ENCODE results near the gene EVA1C. TPM values are rescaled to one million over a fixed set of nuclear protein-coding genes. Genes with fewer than 3 reads are reported as not detected.
"Not testable (repeated sequence)": the region's sequence is repeated elsewhere in the genome, so short reads cannot be mapped to it uniquely, and the experiment has no call there.

Gene EVA1C
- total and polyA plus RNA-seq, 9 donors, result 27.1 to 156 (median 48.8) TPM

DNA sequence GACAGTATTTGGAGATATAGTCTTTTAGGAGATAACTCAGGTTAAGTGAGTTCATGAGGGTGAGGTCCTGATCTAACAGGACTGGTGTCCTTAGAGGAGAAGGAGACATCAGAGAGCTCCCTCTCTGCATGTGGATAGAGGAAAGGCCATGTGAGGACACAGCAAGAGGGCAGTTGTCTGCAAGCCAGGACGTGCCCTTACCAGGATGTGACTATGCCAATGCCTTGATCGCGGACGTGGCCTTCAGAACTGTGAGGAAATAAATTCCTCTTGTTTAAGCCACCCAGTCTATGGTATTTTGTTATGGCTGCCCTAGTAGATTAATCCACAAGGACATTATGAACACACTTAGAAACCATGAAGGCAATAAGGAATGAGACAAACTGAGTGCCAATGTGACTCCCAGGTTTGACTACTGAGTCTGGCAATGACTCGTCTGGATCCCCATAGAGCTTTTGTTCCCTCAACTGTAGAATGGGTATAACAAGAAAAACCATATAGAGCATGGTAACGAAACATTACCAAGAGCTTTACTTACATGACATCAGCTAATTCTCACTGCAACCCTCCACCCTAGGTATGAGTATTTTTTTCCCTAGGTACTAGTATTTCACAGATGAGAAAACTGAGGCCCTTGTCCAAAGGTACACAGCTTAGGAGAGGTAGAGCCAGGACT lies 26.2 kb upstream of the EVA1C start:
- Histone ChIP-seq H3K9me3 (no peaks in the 10 kb centered on the region), H3K4me1 (ENCODE audit: insufficient read depth) (peaks cover 6% of the 10 kb centered on the region), H3K4me3 (no peak overlapping the region), H3K27ac (no peak overlapping the region), H3K36me3 (no peaks in the 10 kb centered on the region), H3K27me3 (no peaks in the 10 kb centered on the region)
- 45 to 74% (median 51%) methylated on average over 6 of the region's 6 CpGs for WGBS, 3 donors
- TF ChIP-seq EP300 (IDR thresholded peaks at IDR 0.05) (no peak), CTCF (IDR thresholded peaks at IDR 0.05) (no peak), POLR2A (IDR thresholded peaks at IDR 0.05) (no peak)
- DNase-seq, result no peak
- intact Hi-C loops (cut with DNase I), result loop anchor here in 1 of 4 donors (10.0 kb wide), 1 partner anchor 92 kb away; the partner anchor contains the start of gene MRAP

- Histone ChIP-seq H3K4me3 (no peak overlapping the region), H3K27ac (no peak overlapping the region), H3K27me3 (no peaks in the 10 kb centered on the region), H3K9me3 (no peaks in the 10 kb centered on the region), H3K4me1 (ENCODE audit: insufficient read depth) (peaks cover 7% of the 10 kb centered on the region), H3K36me3 (no peaks in the 10 kb centered on the region)
- TF ChIP-seq POLR2A (IDR thresholded peaks at IDR 0.05) (no peak), EP300 (IDR thresholded peaks at IDR 0.05) (no peak), CTCF (IDR thresholded peaks at IDR 0.05) (no peak)
- intact Hi-C loops (cut with DNase I), result loop anchor here in 1 of 4 donors (10.0 kb wide), 1 partner anchor 92 kb away; the partner anchor contains the start of gene MRAP
- DNase-seq, result no peak
- WGBS, 3 donors, result 86 to 93% (median 87%) methylated on average over 8 of the region's 8 CpGs
These were observed 25.4 kb upstream of the EVA1C start for GRCh38 chr21:32387151-32387550.

DNA sequence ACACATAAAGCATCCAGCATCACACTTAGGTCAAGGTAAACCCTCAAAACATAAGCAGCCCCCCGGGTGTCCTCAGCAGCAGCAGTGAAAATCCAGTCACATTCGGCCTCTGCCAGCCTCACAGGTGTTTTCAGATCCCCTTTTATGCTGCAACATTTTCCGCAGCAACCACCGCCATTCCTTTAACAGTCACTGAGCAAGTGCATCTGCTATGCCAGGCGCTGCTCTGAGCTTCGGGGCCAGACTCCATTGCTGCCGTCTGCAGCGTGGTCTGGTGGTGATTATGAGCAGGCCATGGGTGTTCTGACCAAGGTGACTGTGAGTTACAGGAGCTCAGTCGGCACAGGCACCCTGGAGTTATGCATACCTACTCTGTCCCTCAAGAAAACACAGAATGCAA lies 24.2 kb upstream of the EVA1C start:
- intact Hi-C loops (cut with DNase I), result loop anchor here in 1 of 4 donors (10.0 kb wide), 1 partner anchor 94 kb away; the partner anchor contains the start of gene MRAP
- TF ChIP-seq CTCF (IDR thresholded peaks at IDR 0.05) (no peak), POLR2A (IDR thresholded peaks at IDR 0.05) (no peak), EP300 (IDR thresholded peaks at IDR 0.05) (no peak)
- Histone ChIP-seq H3K27ac (no peak overlapping the region), H3K27me3 (no peaks in the 10 kb centered on the region), H3K4me1 (ENCODE audit: insufficient read depth) (peaks cover 8% of the 10 kb centered on the region), H3K9me3 (no peaks in the 10 kb centered on the region), H3K4me3 (no peak overlapping the region), H3K36me3 (no peaks in the 10 kb centered on the region)
- no peak for DNase-seq
- 70 to 72% (median 70%) methylated on average over 9 of the region's 9 CpGs for WGBS, 3 donors

DNA sequence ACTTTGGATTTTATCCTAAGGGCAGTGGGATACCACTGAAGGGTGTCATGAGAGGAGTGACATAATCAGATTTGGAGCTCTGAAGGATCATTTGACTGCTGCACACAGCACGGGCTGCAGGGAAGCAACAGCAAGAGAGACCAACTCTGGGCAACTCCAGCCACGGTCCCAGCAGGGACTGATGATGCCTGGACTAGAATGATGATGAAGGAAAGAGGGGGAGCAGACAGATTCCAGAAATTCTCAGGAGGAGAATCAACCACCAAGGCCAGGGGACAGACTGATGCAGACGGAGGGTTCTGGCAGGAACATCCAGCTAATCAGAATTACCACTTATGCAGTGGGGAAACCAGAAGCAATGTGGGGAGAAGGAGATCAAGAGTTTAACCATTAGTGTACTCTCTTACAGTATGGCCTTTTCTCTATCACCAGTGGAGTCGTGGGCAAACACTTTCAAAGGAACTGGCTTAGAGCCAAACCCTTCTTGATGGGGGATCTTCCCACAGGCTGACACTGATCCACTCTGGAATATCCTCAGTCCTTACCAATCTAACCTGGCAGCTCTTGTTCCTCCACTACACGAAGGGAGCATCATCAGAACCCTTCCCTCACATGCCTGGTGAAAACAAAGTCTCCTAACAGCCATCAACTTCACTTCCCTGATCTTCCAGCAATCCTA lies 23.0 kb upstream of the EVA1C start:
- Histone ChIP-seq H3K27ac (no peak overlapping the region), H3K4me3 (no peak overlapping the region), H3K36me3 (no peaks in the 10 kb centered on the region), H3K27me3 (no peaks in the 10 kb centered on the region), H3K9me3 (no peaks in the 10 kb centered on the region), H3K4me1 (ENCODE audit: insufficient read depth) (peaks cover 11% of the 10 kb centered on the region)
- 29 to 39% (median 34%) methylated on average over 5 of the region's 5 CpGs for WGBS, 3 donors
- TF ChIP-seq POLR2A (IDR thresholded peaks at IDR 0.05) (no peak), CTCF (IDR thresholded peaks at IDR 0.05) (no peak)
- DNase-seq, result no peak
- intact Hi-C loops (cut with DNase I), result loop anchor here in 1 of 4 donors (10.0 kb wide), 1 partner anchor 95 kb away; the partner anchor contains the start of gene MRAP

DNA sequence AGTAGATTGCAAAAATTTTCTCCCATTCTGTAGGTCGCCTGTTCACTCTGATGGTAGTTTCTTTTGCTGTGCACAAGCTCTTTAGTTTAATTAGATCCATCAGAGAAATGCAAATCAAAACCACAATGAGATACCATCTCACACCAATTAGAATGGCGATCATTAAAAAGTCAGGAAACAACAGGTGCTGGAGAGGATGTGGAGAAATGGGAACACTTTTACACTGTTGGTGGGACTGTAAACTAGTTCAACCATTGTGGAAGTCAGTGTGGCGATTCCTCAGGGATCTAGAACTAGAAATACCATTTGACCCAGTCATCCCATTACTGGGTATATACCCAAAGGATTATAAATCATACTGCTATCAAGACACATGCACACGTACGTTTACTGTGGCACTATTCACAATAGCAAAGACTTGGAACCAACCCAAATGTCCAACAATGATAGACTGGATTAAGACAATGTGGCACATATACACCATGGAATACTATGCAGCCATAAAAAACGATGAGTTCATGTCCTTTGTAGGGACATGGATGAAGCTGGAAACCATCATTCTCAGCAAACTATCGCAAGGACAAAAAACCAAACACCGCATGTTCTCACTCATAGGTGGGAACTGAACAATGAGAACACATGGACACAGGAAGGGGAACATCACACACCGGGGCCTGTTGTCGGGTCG lies 21.8 kb upstream of the EVA1C start:
- H3K36me3 ChIP-seq; H3K4me3 ChIP-seq; H3K27ac ChIP-seq; intact Hi-C loops (cut with DNase I); H3K27me3 ChIP-seq; DNase-seq; H3K9me3 ChIP-seq: not testable (repeated sequence)
- peaks cover 11% of the 10 kb centered on the region for H3K4me1 ChIP-seq (ENCODE audit: insufficient read depth)
- 88 to 94% (median 92%) methylated on average over 9 to 11 of the region's 11 CpGs for WGBS, 3 donors

Measured in ovary (tissue), 9 donors.